H1 (cell line): Measurements from ENCODE around the gene SPTB. TPM values are rescaled to one million over a fixed set of nuclear protein-coding genes. Genes with fewer than 3 reads are reported as not detected.

Source experiments
- KDM5A ChIP-seq: fragments of 200-600 bp; IDR thresholded peaks from 2 replicates; pipeline ENCODE4 v1.7.1; 2012; ENCODE audit warnings: mild to moderate bottlenecking, low read length, inconsistent platforms, mixed read lengths
- RAD21 ChIP-seq, 2 experiments: IDR thresholded peaks in 1 of 2; conservative IDR thresholded peaks in 1 of 2; 2 replicates each; pipeline ENCODE4 v1.6.1; 2011; ENCODE audit warnings: low read depth in 2 of 2, low read length in 2 of 2, improper control_type of control experiment in 1 of 2, inconsistent platforms in 1 of 2, mild to moderate bottlenecking in 1 of 2, moderate library complexity in 1 of 2
- SRF ChIP-seq: IDR thresholded peaks from 2 replicates; pipeline ENCODE4 v1.6.1; 2011; ENCODE audit warnings: mild to moderate bottlenecking, low read depth, low read length, moderate library complexity
- polyA plus RNA-seq, 7 experiments: library from polyadenylated mRNA; depleted of rRNA in 3 of 7; stranded (reverse) in 5 of 7; unstranded in 2 of 7; fragments of >200 nt in 5 of 7; fragments of 200-250 nt in 2 of 7; gene quantifications; 1 replicate in 5 of 7; 2 replicates in 1 of 7; 4 replicates in 1 of 7; pipeline versions ENCODE4 v1.2.1 to v1.2.3, GENCODE V29; 2011 to 2013; ENCODE audit warnings: missing spikeins in 2 of 7, mixed read lengths in 2 of 7
- total RNA-seq: library from RNA; stranded (reverse); fragmentation: NEBNext Ultra II Directional; extraction: Animal tissue kit (Norgen Biotek cat#: 25700); gene quantifications from 2 replicates; pipeline ENCODE4 v1.2.1, GENCODE V29; 2021
- TF ChIP-seq, protein P1 (sequence below), 3 experiments: IDR thresholded peaks; 1 replicate in 2 of 3; 2 replicates in 1 of 3; pipeline versions ENCODE4 v1.5.1 to v1.6.1; 2011; ENCODE audit warnings: low read length in 3 of 3, mild to moderate bottlenecking in 3 of 3, inconsistent platforms in 2 of 3, low read depth in 1 of 3, moderate library complexity in 1 of 3; ENCODE audit not compliant: insufficient read depth in 1 of 3; ENCODE audit errors: control extremely low read depth in 1 of 3

Gene SPTB
- total and polyA plus RNA-seq, 2 of the 8 experiments (the other 6 are each of a cell fraction or from before 2014, with no cell fraction given) = 0.30 to 2.4 TPM

DNA sequence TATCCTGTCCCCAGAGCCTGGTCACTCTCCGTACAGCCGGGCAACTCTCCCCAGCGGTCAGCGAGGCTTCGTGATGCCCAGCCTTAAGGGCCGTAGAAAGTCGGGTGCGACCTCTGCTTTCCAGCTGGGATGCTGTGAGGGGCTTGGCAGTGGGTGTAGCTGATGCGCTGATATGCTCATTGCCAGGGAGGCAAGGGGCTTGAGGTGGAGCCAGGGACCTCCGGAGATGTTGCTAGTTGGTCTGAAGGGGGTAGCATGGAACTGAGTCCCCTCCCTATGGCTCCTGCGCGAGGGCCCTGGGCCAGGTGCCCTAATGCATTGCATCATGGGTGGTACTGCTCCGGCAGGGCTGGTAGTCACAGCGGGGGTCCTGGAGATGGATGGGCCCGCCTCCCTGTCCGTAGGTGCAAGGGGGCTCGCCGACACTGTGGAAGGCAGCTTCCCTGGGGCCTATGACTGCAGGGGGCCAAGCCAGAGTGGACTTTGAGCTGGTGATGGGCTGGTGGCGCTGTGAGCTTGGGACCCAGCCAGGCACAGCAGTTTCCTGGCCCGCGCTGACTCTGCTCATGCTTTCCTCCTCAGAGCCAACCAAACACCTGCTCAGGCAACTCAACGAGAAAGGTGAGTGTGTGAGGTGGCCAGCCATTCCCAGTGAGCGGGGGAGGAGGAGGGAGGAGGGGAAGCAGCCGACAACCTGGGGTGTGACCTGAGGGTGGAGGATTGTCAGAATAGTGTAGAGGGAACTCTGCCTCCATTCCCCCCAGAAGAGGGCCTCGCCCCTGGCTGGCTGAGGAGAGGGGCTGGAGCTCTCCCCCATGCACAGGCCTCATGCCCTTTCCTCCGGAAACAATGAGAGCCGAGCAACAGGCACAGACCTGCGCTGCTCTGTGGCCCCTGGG is 143.2 kb downstream of the SPTB start (continued):
- TF ChIP-seq RAD21 (IDR thresholded peaks at IDR 0.05 in 1 of 2, conservative IDR thresholded peaks at IDR 0.05 in 1 of 2; ENCODE audit: low read depth in 2 of 2, low read length in 2 of 2) (peak; percentile 38 to 60; a peak in 3 of 4 replicates), SRF (no peak), KDM5A (no peak)
- TF ChIP-seq, protein P1, sequence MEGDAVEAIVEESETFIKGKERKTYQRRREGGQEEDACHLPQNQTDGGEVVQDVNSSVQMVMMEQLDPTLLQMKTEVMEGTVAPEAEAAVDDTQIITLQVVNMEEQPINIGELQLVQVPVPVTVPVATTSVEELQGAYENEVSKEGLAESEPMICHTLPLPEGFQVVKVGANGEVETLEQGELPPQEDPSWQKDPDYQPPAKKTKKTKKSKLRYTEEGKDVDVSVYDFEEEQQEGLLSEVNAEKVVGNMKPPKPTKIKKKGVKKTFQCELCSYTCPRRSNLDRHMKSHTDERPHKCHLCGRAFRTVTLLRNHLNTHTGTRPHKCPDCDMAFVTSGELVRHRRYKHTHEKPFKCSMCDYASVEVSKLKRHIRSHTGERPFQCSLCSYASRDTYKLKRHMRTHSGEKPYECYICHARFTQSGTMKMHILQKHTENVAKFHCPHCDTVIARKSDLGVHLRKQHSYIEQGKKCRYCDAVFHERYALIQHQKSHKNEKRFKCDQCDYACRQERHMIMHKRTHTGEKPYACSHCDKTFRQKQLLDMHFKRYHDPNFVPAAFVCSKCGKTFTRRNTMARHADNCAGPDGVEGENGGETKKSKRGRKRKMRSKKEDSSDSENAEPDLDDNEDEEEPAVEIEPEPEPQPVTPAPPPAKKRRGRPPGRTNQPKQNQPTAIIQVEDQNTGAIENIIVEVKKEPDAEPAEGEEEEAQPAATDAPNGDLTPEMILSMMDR (IDR thresholded peaks at IDR 0.05; ENCODE audit: control extremely low read depth in 1 of 3, insufficient read depth in 1 of 3, low read depth in 1 of 3, low read length in 3 of 3) = peak; percentile 59 to 66 (median 63)
- TF ChIP-seq, all 59 proteins: peak for 3
